HEK293 (cell line): ENCODE measurements around the gene OPN4.
A peak's percentile ranks its signal among the peaks of the same experiment; 100 is the strongest.

ENCODE experiments used
- GFI1B ChIP-seq: fragments of 450-650 bp; formaldehyde crosslinking; IDR thresholded peaks from 2 replicates; pipeline ENCODE4 v1.5.1; 2016; ENCODE audit warnings: missing biosample characterization, missing genetic modification characterization
- KLF7 ChIP-seq: fragments of 450-650 bp; formaldehyde crosslinking; IDR thresholded peaks from 2 replicates; pipeline ENCODE4 v1.5.1; 2016; ENCODE audit warnings: missing biosample characterization, missing genetic modification characterization, borderline replicate concordance
- KLF8 ChIP-seq: fragments of 450-650 bp; formaldehyde crosslinking; IDR thresholded peaks from 2 replicates; pipeline ENCODE4 v1.5.1; 2016; ENCODE audit warnings: missing biosample characterization, missing genetic modification characterization
- OSR2 ChIP-seq: fragments of 450-650 bp; formaldehyde crosslinking; IDR thresholded peaks from 2 replicates; pipeline ENCODE4 v1.5.1; 2016; ENCODE audit warnings: missing biosample characterization, missing genetic modification characterization
- OVOL3 ChIP-seq: fragments of 450-650 bp; formaldehyde crosslinking; IDR thresholded peaks from 2 replicates; pipeline ENCODE4 v1.5.1; 2016; ENCODE audit warnings: missing biosample characterization, missing genetic modification characterization
- SCRT2 ChIP-seq: fragments of 450-650 bp; formaldehyde crosslinking; IDR thresholded peaks from 2 replicates; pipeline ENCODE4 v1.5.1; 2016; ENCODE audit warnings: missing biosample characterization, missing genetic modification characterization
- SETDB1 ChIP-seq: IDR thresholded peaks from one replicate; pipeline ENCODE4 v1.6.1; 2017; ENCODE audit warnings: mild to moderate bottlenecking, low read length, moderate library complexity, mixed read lengths; ENCODE audit not compliant: insufficient read length
- SP3 ChIP-seq: fragments of 450-650 bp; formaldehyde crosslinking; IDR thresholded peaks from 2 replicates; pipeline ENCODE4 v1.5.1; 2016; ENCODE audit warnings: missing biosample characterization, missing genetic modification characterization
- ZBTB7A ChIP-seq: fragments of 450-650 bp; formaldehyde crosslinking; IDR thresholded peaks from 2 replicates; pipeline ENCODE4 v1.5.1; 2016; ENCODE audit warnings: low read depth, missing biosample characterization, missing genetic modification characterization
- ZFP37 ChIP-seq: fragments of 450-650 bp; formaldehyde crosslinking; IDR thresholded peaks from 2 replicates; pipeline ENCODE4 v1.5.1; 2016; ENCODE audit warnings: missing biosample characterization, missing genetic modification characterization
- ZNF148 ChIP-seq: fragments of 450-650 bp; formaldehyde crosslinking; IDR thresholded peaks from 2 replicates; pipeline ENCODE4 v1.5.0; 2017; ENCODE audit warnings: missing biosample characterization, missing genetic modification characterization, borderline replicate concordance
- ZNF157 ChIP-seq: fragments of 450-650 bp; formaldehyde crosslinking; IDR thresholded peaks from 2 replicates; pipeline ENCODE4 v1.5.1; 2016; ENCODE audit warnings: missing biosample characterization, missing genetic modification characterization
- ZNF2 ChIP-seq: fragments of 450-650 bp; formaldehyde crosslinking; IDR thresholded peaks from 2 replicates; pipeline ENCODE4 v1.5.1; 2016; ENCODE audit warnings: missing biosample characterization, missing genetic modification characterization
- ZNF202 ChIP-seq: fragments of 450-650 bp; formaldehyde crosslinking; IDR thresholded peaks from 2 replicates; pipeline ENCODE4 v1.5.1; 2016; ENCODE audit warnings: missing biosample characterization, missing genetic modification characterization, borderline replicate concordance
- ZNF26 ChIP-seq: fragments of 450-650 bp; formaldehyde crosslinking; IDR thresholded peaks from 2 replicates; pipeline ENCODE4 v1.5.1; 2016; ENCODE audit warnings: missing biosample characterization, missing genetic modification characterization
- ZNF404 ChIP-seq: fragments of 450-650 bp; formaldehyde crosslinking; IDR thresholded peaks from 2 replicates; pipeline ENCODE4 v1.5.1; 2017; ENCODE audit warnings: missing biosample characterization, missing genetic modification characterization
- ZNF423 ChIP-seq: fragments of 450-650 bp; formaldehyde crosslinking; IDR thresholded peaks from 2 replicates; pipeline ENCODE4 v1.5.1; 2016; ENCODE audit warnings: missing biosample characterization, missing genetic modification characterization
- ZNF433 ChIP-seq: fragments of 450-650 bp; formaldehyde crosslinking; IDR thresholded peaks from 2 replicates; pipeline ENCODE4 v1.5.1; 2016; ENCODE audit warnings: missing biosample characterization, missing genetic modification characterization, low read depth
- ZNF513 ChIP-seq: fragments of 450-650 bp; IDR thresholded peaks from 2 replicates; pipeline ENCODE4 v1.5.1; 2018; ENCODE audit warnings: missing biosample characterization, missing genetic modification characterization
- ZNF514 ChIP-seq: fragments of 450-650 bp; formaldehyde crosslinking; IDR thresholded peaks from 2 replicates; pipeline ENCODE4 v1.5.1; 2016; ENCODE audit warnings: missing biosample characterization, missing genetic modification characterization
- ZNF561 ChIP-seq: fragments of 450-650 bp; IDR thresholded peaks from 2 replicates; pipeline ENCODE4 v1.5.1; 2018; ENCODE audit warnings: missing biosample characterization, missing genetic modification characterization, borderline replicate concordance
- ZNF624 ChIP-seq: fragments of 450-650 bp; formaldehyde crosslinking; IDR thresholded peaks from 2 replicates; pipeline ENCODE4 v1.5.1; 2017; ENCODE audit warnings: missing biosample characterization, missing genetic modification characterization
- ZNF670 ChIP-seq: fragments of 450-650 bp; formaldehyde crosslinking; IDR thresholded peaks from 2 replicates; pipeline ENCODE4 v1.5.1; 2016; ENCODE audit warnings: missing biosample characterization, missing genetic modification characterization, low read depth
- ZNF677 ChIP-seq: fragments of 450-650 bp; IDR thresholded peaks from 2 replicates; pipeline ENCODE4 v1.5.0; 2018; ENCODE audit warnings: missing biosample characterization, mild to moderate bottlenecking, missing genetic modification characterization, moderate library complexity
- ZNF747 ChIP-seq: fragments of 450-650 bp; formaldehyde crosslinking; IDR thresholded peaks from 2 replicates; pipeline ENCODE4 v1.5.1; 2016; ENCODE audit warnings: missing biosample characterization, missing genetic modification characterization
- ZNF791 ChIP-seq: fragments of 450-650 bp; formaldehyde crosslinking; IDR thresholded peaks from 2 replicates; pipeline ENCODE4 v1.5.1; 2016; ENCODE audit warnings: missing biosample characterization, missing genetic modification characterization
- ZNF830 ChIP-seq: fragments of 450-650 bp; IDR thresholded peaks from 2 replicates; pipeline ENCODE4 v1.5.0; 2018; ENCODE audit warnings: missing biosample characterization, missing genetic modification characterization, low read depth, mild to moderate bottlenecking, moderate library complexity
- ZSCAN23 ChIP-seq: fragments of 450-650 bp; formaldehyde crosslinking; IDR thresholded peaks from 2 replicates; pipeline ENCODE4 v1.5.1; 2016; ENCODE audit warnings: missing biosample characterization, missing genetic modification characterization
- ZSCAN5A ChIP-seq: fragments of 450-650 bp; formaldehyde crosslinking; IDR thresholded peaks from 2 replicates; pipeline ENCODE4 v1.5.1; 2016; ENCODE audit warnings: missing biosample characterization, missing genetic modification characterization
- TF ChIP-seq, protein P1 (sequence below): fragments of 450-650 bp; formaldehyde crosslinking; IDR thresholded peaks from 2 replicates; pipeline ENCODE4 v1.5.1; 2016; ENCODE audit warnings: missing biosample characterization, missing genetic modification characterization

The OPN4 gene

DNA sequence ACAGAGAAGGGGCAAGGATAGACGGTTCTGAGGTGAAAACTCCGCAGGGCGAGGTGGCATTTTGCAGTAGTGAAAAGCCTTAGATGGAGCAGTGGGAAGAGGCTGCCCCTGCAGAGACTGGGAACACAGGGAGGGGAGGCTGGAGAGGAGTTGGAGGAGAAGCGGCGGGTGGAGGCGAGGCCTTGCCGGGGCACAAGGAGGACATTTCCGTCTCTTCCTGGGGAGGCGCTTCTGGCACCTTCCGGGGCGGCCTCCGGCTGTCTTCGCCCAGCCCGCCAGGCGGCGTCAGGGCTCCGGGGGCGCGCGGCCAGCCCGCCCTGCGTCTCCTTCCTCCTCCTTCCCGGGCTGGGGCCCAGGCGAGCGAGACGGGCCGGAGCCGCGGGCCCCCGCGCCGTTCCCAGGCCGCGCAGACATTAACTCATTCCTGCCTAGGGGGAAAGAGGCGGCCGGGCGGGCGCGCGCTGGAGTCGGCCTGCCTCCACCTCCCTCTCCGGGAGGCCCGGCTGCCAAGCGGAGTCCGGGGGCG is 56.7 kb downstream of the OPN4 start (continued):
- no peak for TF ChIP-seq SETDB1
- TF ChIP-seq ZSCAN23 (tag by site-specific recombination), result no peak
- TF ChIP-seq SCRT2 (tag by site-specific recombination), result no peak
- TF ChIP-seq KLF8 (tag by site-specific recombination), result peak; percentile 65
- no peak for TF ChIP-seq KLF7 (tag by site-specific recombination)
- TF ChIP-seq ZNF624 (tag by site-specific recombination), result no peak
- no peak; the same call in none of the 2 replicates for TF ChIP-seq ZNF677 (tag by site-specific recombination)
- TF ChIP-seq ZNF791 (tag by site-specific recombination), result no peak
- TF ChIP-seq ZNF157 (tag by site-specific recombination), result no peak
- no peak for TF ChIP-seq ZNF202 (tag by site-specific recombination)
- TF ChIP-seq ZNF747, result no peak
- TF ChIP-seq OSR2 (tag by site-specific recombination), result no peak
- peak; percentile 38; the same call in 1 of the 2 replicates for TF ChIP-seq ZNF513 (tag by site-specific recombination)
- TF ChIP-seq ZNF423 (tag by site-specific recombination), result peak; percentile 75; the same call in 1 of the 2 replicates
- 0 out of 2 replicates have a peak, but pooled peaks have one; percentile 44 for TF ChIP-seq ZBTB7A (tag by site-specific recombination)
- no peak for TF ChIP-seq OVOL3 (tag by site-specific recombination)
- no peak for TF ChIP-seq ZNF26 (tag by site-specific recombination)
- peak; percentile 34; the same call in 1 of the 2 replicates for TF ChIP-seq ZFP37
- peak; percentile 67 for TF ChIP-seq SP3
- TF ChIP-seq ZSCAN5A (tag by site-specific recombination), result 0 out of 2 replicates have a peak, but pooled peaks have one; percentile 9
- no peak for TF ChIP-seq ZNF404
- TF ChIP-seq ZNF561 (tag by site-specific recombination), result peak; percentile 98
- TF ChIP-seq ZNF2, result peak; percentile 86
- no peak for TF ChIP-seq ZNF830
- TF ChIP-seq ZNF148 (tag by site-specific recombination), result no peak
- TF ChIP-seq, protein P1, sequence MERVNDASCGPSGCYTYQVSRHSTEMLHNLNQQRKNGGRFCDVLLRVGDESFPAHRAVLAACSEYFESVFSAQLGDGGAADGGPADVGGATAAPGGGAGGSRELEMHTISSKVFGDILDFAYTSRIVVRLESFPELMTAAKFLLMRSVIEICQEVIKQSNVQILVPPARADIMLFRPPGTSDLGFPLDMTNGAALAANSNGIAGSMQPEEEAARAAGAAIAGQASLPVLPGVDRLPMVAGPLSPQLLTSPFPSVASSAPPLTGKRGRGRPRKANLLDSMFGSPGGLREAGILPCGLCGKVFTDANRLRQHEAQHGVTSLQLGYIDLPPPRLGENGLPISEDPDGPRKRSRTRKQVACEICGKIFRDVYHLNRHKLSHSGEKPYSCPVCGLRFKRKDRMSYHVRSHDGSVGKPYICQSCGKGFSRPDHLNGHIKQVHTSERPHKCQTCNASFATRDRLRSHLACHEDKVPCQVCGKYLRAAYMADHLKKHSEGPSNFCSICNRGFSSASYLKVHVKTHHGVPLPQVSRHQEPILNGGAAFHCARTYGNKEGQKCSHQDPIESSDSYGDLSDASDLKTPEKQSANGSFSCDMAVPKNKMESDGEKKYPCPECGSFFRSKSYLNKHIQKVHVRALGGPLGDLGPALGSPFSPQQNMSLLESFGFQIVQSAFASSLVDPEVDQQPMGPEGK (tag by site-specific recombination), result peak; percentile 92
- no peak for TF ChIP-seq GFI1B (tag by site-specific recombination)
- TF ChIP-seq ZNF670 (tag by site-specific recombination), result no peak
- no peak for TF ChIP-seq ZNF433 (tag by site-specific recombination)
- TF ChIP-seq ZNF514 (tag by site-specific recombination), result no peak
